AG04450 (cell line): ENCODE measurements around the gene NSUN3. TPM values are rescaled to one million over a fixed set of nuclear protein-coding genes. Genes with fewer than 3 reads are reported as not detected.

Experiments
- CTCF ChIA-PET: fragments of 300-600, 350-600 bp; formaldehyde crosslinking; extraction: SDS; loops from one replicate; lab custom pipeline; 2022; ENCODE audit warnings: antibody characterized with exemption, inconsistent platforms; lab: Charles Lee
- POLR2A ChIA-PET: fragments of 350-600 bp; formaldehyde crosslinking; extraction: SDS; loops from one replicate; lab custom pipeline; 2021; ENCODE audit warnings: antibody characterized with exemption, inconsistent platforms; lab: Yijun Ruan, JAX
- DNase-seq: peaks from one replicate; pipeline ENCODE4 v3.0.0-alpha.2; 2011; ENCODE audit warnings: low read depth, low spot score
- H3K27ac ChIP-seq: one replicate; pipeline ENCODE4 v1.5.1; 2012; ENCODE audit warnings: low read depth, low read length, control low read depth
- H3K27me3 ChIP-seq: one replicate; pipeline ENCODE4 v1.6.0; 2012; ENCODE audit warnings: low read length; ENCODE audit not compliant: control insufficient read depth, insufficient read depth
- H3K4me3 ChIP-seq: 2 replicates; pipeline ENCODE4 v1.5.1; 2011; ENCODE audit warnings: mild to moderate bottlenecking, low read depth, low read length, control low read depth
- H3K9me3 ChIP-seq: 2 replicates; pipeline ENCODE4 v1.5.1; 2012; ENCODE audit warnings: low read length; ENCODE audit not compliant: control insufficient read depth, insufficient read depth
- CTCF ChIP-seq: IDR thresholded peaks from 2 replicates; pipeline ENCODE4 v1.5.1; 2011; ENCODE audit warnings: low read depth, low read length, control low read depth, inconsistent platforms
- polyA plus RNA-seq: library from polyadenylated mRNA; depleted of rRNA; stranded (reverse); fragments of >200 nt; gene quantifications from 2 replicates; pipeline ENCODE4 v1.2.3, GENCODE V29; 2011

NSUN3 gene
- polyA plus RNA-seq, 1 experiment, result 7.7 TPM

DNA sequence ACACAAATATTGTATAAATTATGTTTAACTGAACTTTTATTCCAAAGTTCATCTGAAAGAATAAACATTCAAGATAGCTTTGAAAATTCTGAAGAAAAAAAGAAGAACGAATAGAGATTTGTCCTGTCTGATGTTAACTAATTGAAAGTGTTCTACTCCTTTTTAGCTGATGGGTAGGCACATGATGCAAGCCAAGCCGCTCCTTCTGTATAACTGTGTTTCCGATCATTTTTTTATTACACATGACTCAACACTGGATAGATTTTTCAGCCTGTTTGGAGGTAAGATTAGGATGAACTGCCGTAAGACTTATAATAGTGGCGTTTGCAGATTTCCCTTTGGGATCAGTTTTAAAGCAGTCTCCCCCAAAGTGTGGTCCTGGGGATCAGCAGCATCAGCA lies 19.0 kb downstream of the NSUN3 start:
- no peaks in the 10 kb centered on the region for H3K27me3 ChIP-seq
- ChIA-PET POLR2A (no interaction called here), CTCF (interaction anchor here (1.6 kb wide), 1 partner anchor 12 kb away, joined by 11 read pairs; no protein-coding TSS in a partner anchor)
- no peak overlapping the region for H3K27ac ChIP-seq
- DNase-seq, result no peak
- no peak overlapping the region for H3K4me3 ChIP-seq
- TF ChIP-seq CTCF, result no peak
- no peaks in the 10 kb centered on the region for H3K9me3 ChIP-seq

DNA sequence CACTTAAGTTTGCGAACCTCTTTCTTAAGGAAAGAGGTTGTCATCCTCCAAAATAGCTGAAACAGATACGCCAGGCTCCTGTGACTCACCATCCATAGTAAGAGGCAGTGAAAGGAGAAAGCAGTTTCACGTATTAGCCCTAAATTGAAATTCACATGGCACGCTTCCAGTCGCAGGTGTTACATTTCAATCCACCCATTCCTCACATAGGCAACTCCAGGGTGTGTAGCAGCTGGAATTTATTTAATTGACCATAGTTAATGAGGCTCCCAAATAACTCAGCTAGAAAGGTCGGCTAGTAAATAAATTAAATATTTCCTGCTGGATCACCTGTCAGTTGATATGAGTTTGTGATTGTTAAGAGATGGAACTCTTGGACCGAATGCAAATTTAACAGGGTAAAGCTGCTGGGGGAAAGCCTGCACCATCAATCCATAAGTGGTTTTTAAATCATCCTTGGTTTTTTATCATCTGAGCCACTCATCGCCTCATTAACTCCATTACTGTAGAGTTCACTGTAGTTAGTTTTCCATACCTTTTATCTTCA lies 19.6 kb downstream of the NSUN3 start:
- H3K4me3 ChIP-seq, result no peak overlapping the region
- H3K9me3 ChIP-seq, result no peaks in the 10 kb centered on the region
- H3K27ac ChIP-seq, result no peak overlapping the region
- H3K27me3 ChIP-seq, result no peaks in the 10 kb centered on the region
- POLR2A ChIA-PET, result no interaction called here
- CTCF ChIA-PET, result interaction anchor here (1.6 kb wide), 1 partner anchor 13 kb away, joined by 11 read pairs; no protein-coding TSS in a partner anchor
- no peak for TF ChIP-seq CTCF
- DNase-seq, result no peak

DNA sequence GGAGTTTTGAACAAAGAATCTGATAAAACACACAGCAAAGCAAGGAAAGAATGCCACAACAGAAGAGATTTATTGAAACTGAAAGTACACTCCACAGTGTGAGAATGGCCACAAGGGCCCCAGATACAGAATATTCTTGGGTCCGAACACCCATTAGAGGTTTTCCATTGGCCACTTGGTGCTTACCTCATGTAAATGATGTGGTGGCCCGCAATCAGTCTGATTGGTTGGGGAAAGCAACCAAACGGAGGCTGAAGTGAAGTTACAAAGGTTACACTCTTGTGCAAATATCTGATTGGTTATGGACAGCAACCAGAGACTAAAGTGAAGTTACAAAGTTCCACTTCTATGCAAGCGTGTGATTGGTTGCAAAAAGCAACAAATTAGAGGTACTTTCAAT lies 20.4 kb downstream of the NSUN3 start:
- no peak for TF ChIP-seq CTCF
- Histone ChIP-seq H3K27ac (no peak overlapping the region), H3K9me3 (no peaks in the 10 kb centered on the region), H3K4me3 (no peak overlapping the region), H3K27me3 (no peaks in the 10 kb centered on the region)
- POLR2A ChIA-PET, result no interaction called here
- CTCF ChIA-PET, result no interaction called here
- DNase-seq, result no peak

- no peak overlapping the region for H3K4me3 ChIP-seq
- CTCF ChIA-PET, result no interaction called here
- DNase-seq, result no peak
- H3K27ac ChIP-seq, result no peak overlapping the region
- no peak for TF ChIP-seq CTCF
- POLR2A ChIA-PET, result no interaction called here
- H3K27me3 ChIP-seq, result no peaks in the 10 kb centered on the region
- no peaks in the 10 kb centered on the region for H3K9me3 ChIP-seq
Observed at GRCh38 chr3:94089126-94089525, 26.3 kb downstream of the NSUN3 start.

DNA sequence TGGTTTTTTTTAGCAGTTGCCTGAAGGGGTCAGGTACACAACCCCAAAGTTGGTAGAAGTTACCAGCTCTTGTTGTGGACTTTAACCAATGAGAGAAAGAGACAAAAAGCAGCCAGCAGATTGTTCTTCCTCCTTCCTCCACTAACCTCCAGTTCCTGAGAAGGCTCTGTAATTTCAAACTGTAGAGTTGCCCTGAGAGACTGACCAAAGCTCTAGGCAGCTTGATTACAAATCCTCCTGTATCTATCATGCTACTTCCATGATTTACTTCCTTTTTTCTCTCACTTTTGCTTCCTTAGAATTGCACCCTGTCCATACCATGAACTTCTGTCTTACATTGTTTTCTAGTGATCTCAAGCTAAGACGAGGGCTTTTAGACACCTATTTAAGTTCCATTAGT lies 29.2 kb downstream of the NSUN3 start:
- no peak overlapping the region for H3K27ac ChIP-seq
- no peak for DNase-seq
- POLR2A ChIA-PET, result no interaction called here
- no peak overlapping the region for H3K4me3 ChIP-seq
- CTCF ChIA-PET, result no interaction called here
- H3K9me3 ChIP-seq, result no peaks in the 10 kb centered on the region
- TF ChIP-seq CTCF, result no peak
- no peaks in the 10 kb centered on the region for H3K27me3 ChIP-seq
